Measurements from ENCODE around the gene C1orf198. TPM values are rescaled to one million over a fixed set of nuclear protein-coding genes. Genes with fewer than 3 reads are reported as not detected.

The C1orf198 gene
- polyA plus RNA-seq, 1 donor (not counting 4 experiments of a cell fraction or from before 2014, with no cell fraction given) = 6.8 TPM

DNA sequence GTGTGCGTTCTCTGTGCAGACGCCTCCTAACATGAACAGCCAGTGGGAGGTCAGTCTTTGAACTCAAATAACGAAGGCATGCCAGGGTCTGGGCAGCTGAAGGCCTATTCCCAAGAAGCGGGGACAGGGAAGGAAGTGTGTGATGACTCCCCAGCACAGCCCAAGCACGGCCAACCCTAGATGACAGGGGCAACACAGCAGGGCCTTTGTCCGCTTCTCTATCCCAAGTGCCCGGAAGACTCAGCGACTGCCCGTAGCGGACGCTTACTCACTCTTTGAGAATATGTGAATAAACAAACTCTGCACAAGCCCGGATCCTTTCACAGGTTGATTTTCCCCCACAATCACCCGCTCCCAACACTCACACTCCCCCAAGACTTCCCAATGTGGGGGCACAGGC is 11.2 kb downstream of the C1orf198 start:
- no peak overlapping the region for H3K4me2 ChIP-seq (ENCODE audit: control insufficient read depth, extremely low read depth, insufficient read depth, low read depth, low read length)
- no peaks in the 10 kb centered on the region for H4K20me1 ChIP-seq (ENCODE audit: control insufficient read depth, extremely low read depth, insufficient read depth, low read length)
- H3K4me3 ChIP-seq (ENCODE audit: control insufficient read depth in 2 of 3, extremely low read depth in 1 of 3, insufficient read depth in 2 of 3, low read depth in 1 of 3, low read length in 3 of 3) = no peak overlapping the region
- H3K79me2 ChIP-seq (ENCODE audit: control insufficient read depth, insufficient read depth, low read length) = no peaks in the 10 kb centered on the region
- no peaks in the 10 kb centered on the region for H3K9me1 ChIP-seq (ENCODE audit: control insufficient read depth, extremely low read depth, insufficient read depth, low read length)
- no peak overlapping the region for H3K27ac ChIP-seq (ENCODE audit: control insufficient read depth, insufficient read depth, low read length)
- no peaks in the 10 kb centered on the region for H3K9me3 ChIP-seq (ENCODE audit: control insufficient read depth, low read depth, low read length)
- TF ChIP-seq EZH2 (IDR thresholded peaks at IDR 0.05; ENCODE audit: low read length) = no peak
- H3K9ac ChIP-seq (ENCODE audit: control insufficient read depth, extremely low read depth, insufficient read depth, low read length) = no peak overlapping the region
- no peaks in the 10 kb centered on the region for H3K27me3 ChIP-seq (ENCODE audit: control insufficient read depth, extremely low read depth, insufficient read depth, low read length)
- H3K4me1 ChIP-seq (ENCODE audit: control insufficient read depth, extremely low read depth, insufficient read depth, low read length) = no peaks in the 10 kb centered on the region
- no peaks in the 10 kb centered on the region for H3K36me3 ChIP-seq (ENCODE audit: control insufficient read depth in 2 of 2, extremely low read depth in 1 of 2, insufficient read depth in 2 of 2, low read length in 2 of 2)
- DNase-seq (ENCODE audit: low read depth, low spot score) (no peak), FAIRE-seq (no peak)
- H2AFZ ChIP-seq (ENCODE audit: control insufficient read depth, low read length) = no peak overlapping the region
- dilution Hi-C loops (cut with MboI; ENCODE audit: extremely low pct_ligation_motif_present, low sequenced_read_pairs) = no loop called here

DNA sequence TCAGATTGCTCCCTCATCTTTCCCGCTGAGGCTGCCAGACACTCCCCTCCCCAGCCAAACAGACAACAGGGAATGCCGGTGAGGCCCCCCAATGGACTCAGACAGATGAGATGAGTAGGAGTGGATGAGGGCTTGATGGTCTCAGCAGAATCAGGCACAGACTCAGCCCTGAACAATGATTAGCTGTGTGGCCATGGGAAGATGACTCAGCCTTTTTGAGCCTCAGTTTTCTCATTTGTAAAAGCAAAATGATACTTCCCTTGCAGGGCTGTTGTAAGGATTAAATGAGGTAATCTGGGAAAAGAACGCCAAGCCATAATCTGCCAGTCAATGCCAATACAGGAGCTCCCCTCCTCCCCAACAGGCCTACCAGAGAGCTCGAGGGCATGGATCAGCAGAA is 12.4 kb downstream of the C1orf198 start:
- TF ChIP-seq EZH2 (IDR thresholded peaks at IDR 0.05; ENCODE audit: low read length) = no peak
- H3K9ac ChIP-seq (ENCODE audit: control insufficient read depth, extremely low read depth, insufficient read depth, low read length) = no peak overlapping the region
- H3K9me3 ChIP-seq (ENCODE audit: control insufficient read depth, low read depth, low read length) = no peaks in the 10 kb centered on the region
- no peaks in the 10 kb centered on the region for H3K9me1 ChIP-seq (ENCODE audit: control insufficient read depth, extremely low read depth, insufficient read depth, low read length)
- no peak overlapping the region for H3K4me3 ChIP-seq (ENCODE audit: control insufficient read depth in 2 of 3, extremely low read depth in 1 of 3, insufficient read depth in 2 of 3, low read depth in 1 of 3, low read length in 3 of 3)
- DNase-seq (ENCODE audit: low read depth, low spot score) (no peak), FAIRE-seq (no peak)
- H3K27me3 ChIP-seq (ENCODE audit: control insufficient read depth, extremely low read depth, insufficient read depth, low read length) = no peaks in the 10 kb centered on the region
- H3K4me1 ChIP-seq (ENCODE audit: control insufficient read depth, extremely low read depth, insufficient read depth, low read length) = no peaks in the 10 kb centered on the region
- no peaks in the 10 kb centered on the region for H3K79me2 ChIP-seq (ENCODE audit: control insufficient read depth, insufficient read depth, low read length)
- H3K36me3 ChIP-seq (ENCODE audit: control insufficient read depth in 2 of 2, extremely low read depth in 1 of 2, insufficient read depth in 2 of 2, low read length in 2 of 2) = no peaks in the 10 kb centered on the region
- no peaks in the 10 kb centered on the region for H4K20me1 ChIP-seq (ENCODE audit: control insufficient read depth, extremely low read depth, insufficient read depth, low read length)
- no peak overlapping the region for H3K4me2 ChIP-seq (ENCODE audit: control insufficient read depth, extremely low read depth, insufficient read depth, low read depth, low read length)
- no peak overlapping the region for H2AFZ ChIP-seq (ENCODE audit: control insufficient read depth, low read length)
- H3K27ac ChIP-seq (ENCODE audit: control insufficient read depth, insufficient read depth, low read length) = no peak overlapping the region
- dilution Hi-C loops (cut with MboI; ENCODE audit: extremely low pct_ligation_motif_present, low sequenced_read_pairs) = no loop called here

DNA sequence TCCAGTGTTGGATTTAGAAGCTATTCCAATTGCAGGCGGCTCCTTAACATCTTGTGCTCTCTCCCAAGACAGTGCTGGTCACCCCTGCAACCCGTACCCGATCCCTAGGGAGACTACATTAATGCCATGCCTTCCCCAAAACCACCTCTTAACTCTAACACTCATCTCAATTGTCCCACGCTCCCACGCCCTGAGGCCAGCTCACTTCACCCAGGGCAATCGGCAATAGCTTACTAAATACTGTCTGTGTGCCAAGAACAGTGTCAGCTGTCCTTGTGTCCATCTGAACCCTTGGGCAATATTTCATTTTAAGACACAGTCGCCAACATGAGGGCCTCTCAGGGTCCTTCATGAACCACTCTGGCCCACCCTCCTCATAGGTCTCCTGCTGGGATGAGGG is 13.9 kb downstream of the C1orf198 start:
- Histone ChIP-seq H3K4me1 (ENCODE audit: control insufficient read depth, extremely low read depth, insufficient read depth, low read length) (peaks cover 3% of the 10 kb centered on the region), H3K9ac (ENCODE audit: control insufficient read depth, extremely low read depth, insufficient read depth, low read length) (no peak overlapping the region), H3K9me1 (ENCODE audit: control insufficient read depth, extremely low read depth, insufficient read depth, low read length) (no peaks in the 10 kb centered on the region), H3K4me3 (ENCODE audit: control insufficient read depth in 2 of 3, extremely low read depth in 1 of 3, insufficient read depth in 2 of 3, low read depth in 1 of 3, low read length in 3 of 3) (no peak overlapping the region), H3K27ac (ENCODE audit: control insufficient read depth, insufficient read depth, low read length) (no peak overlapping the region), H3K9me3 (ENCODE audit: control insufficient read depth, low read depth, low read length) (no peaks in the 10 kb centered on the region), H3K4me2 (ENCODE audit: control insufficient read depth, extremely low read depth, insufficient read depth, low read depth, low read length) (no peak overlapping the region), H3K79me2 (ENCODE audit: control insufficient read depth, insufficient read depth, low read length) (no peaks in the 10 kb centered on the region), H3K27me3 (ENCODE audit: control insufficient read depth, extremely low read depth, insufficient read depth, low read length) (no peaks in the 10 kb centered on the region), H4K20me1 (ENCODE audit: control insufficient read depth, extremely low read depth, insufficient read depth, low read length) (no peaks in the 10 kb centered on the region), H3K36me3 (ENCODE audit: control insufficient read depth in 2 of 2, extremely low read depth in 1 of 2, insufficient read depth in 2 of 2, low read length in 2 of 2) (no peaks in the 10 kb centered on the region), H2AFZ (ENCODE audit: control insufficient read depth, low read length) (no peak overlapping the region)
- DNase-seq (ENCODE audit: low read depth, low spot score) (no peak), FAIRE-seq (no peak)
- TF ChIP-seq EZH2 (IDR thresholded peaks at IDR 0.05; ENCODE audit: low read length) = no peak
- TF ChIP-seq, protein P1, sequence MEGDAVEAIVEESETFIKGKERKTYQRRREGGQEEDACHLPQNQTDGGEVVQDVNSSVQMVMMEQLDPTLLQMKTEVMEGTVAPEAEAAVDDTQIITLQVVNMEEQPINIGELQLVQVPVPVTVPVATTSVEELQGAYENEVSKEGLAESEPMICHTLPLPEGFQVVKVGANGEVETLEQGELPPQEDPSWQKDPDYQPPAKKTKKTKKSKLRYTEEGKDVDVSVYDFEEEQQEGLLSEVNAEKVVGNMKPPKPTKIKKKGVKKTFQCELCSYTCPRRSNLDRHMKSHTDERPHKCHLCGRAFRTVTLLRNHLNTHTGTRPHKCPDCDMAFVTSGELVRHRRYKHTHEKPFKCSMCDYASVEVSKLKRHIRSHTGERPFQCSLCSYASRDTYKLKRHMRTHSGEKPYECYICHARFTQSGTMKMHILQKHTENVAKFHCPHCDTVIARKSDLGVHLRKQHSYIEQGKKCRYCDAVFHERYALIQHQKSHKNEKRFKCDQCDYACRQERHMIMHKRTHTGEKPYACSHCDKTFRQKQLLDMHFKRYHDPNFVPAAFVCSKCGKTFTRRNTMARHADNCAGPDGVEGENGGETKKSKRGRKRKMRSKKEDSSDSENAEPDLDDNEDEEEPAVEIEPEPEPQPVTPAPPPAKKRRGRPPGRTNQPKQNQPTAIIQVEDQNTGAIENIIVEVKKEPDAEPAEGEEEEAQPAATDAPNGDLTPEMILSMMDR (optimal IDR thresholded peaks at IDR 0.05 in 1 of 3, IDR thresholded peaks at IDR 0.05 in 1 of 3, conservative IDR thresholded peaks at IDR 0.05 in 1 of 3; ENCODE audit: extremely low read depth in 1 of 3, insufficient read depth in 2 of 3, low read length in 3 of 3) = no peak
- dilution Hi-C loops (cut with MboI; ENCODE audit: extremely low pct_ligation_motif_present, low sequenced_read_pairs) = no loop called here

All from keratinocyte (primary cell).